GM12878 (cell line): ENCODE data around the gene GNAL.

Source experiments
- HDGF ChIP-seq: fragments of 450-650 bp; IDR thresholded peaks from 2 replicates; pipeline ENCODE4 v1.6.1; 2016; ENCODE audit warnings: antibody characterized with exemption
- POLR2A ChIP-seq: IDR thresholded peaks from 2 replicates; pipeline ENCODE4 v1.6.1; 2011; ENCODE audit warnings: low read depth, mild to moderate bottlenecking, low read length
- TCF12 ChIP-seq: IDR thresholded peaks from 2 replicates; pipeline ENCODE4 v1.6.1; 2011; ENCODE audit warnings: low read depth, mild to moderate bottlenecking, low read length

GRCh38 chr18:11857177-11857887, 168.3 kb downstream of the GNAL start:
- TF ChIP-seq HDGF (no peak), TCF12 (no peak), POLR2A (no peak)
